GM21528 (cell line): Measurements from ENCODE around the gene PACSIN2.

Experiments used
- ATAC-seq: cut with Tn5 transposase; IDR thresholded peaks from one replicate; pipeline ENCODE4 v1.9.1; 2021; ENCODE audit warnings: mild to moderate bottlenecking, moderate library complexity; ENCODE audit not compliant: unreplicated experiment, low FRiP score

PACSIN2 gene

DNA sequence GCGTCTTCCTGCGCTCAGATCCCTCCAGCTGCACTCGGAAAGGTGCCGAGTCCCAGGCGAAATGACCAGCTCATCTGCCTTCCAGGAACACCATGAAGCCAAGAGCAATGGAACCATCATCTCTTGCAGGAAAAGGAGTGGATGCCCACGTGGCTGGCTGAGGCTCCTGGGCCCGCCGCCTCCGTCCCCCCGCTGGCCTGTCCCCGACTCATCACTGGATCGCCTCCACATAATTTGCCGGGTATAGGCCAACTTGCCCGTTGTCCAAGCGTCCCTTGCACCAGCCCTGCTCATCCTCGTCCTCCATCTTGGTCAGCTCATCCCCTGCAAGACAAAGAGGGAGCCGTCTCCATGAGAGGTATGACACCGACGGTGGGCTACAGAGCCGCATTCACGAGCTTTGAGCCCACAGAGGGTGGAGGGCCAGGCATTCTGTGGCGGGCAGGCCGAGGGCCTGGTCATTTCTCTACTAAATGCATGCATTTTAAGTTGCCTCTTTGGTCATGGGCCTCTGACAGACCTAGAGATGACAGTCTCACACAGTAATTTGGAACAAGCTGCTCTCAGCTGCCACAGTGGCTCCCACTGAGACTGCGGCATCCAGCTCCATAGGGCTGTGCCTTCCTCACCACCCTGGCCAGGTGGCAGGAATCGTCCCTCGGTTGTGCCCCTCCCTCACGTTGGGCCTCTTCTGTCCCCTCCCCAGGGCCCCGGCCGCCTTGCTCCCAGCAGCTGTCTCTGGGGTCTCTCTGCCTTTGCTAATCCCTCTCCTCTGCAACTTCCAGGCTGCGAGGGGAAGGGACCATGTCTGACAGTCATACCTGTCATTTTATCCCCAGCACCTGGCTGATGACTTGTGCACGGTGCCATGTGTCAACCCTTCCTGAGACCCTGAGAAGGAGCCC lies 143.6 kb downstream of the PACSIN2 start:
- ATAC-seq = no peak

DNA sequence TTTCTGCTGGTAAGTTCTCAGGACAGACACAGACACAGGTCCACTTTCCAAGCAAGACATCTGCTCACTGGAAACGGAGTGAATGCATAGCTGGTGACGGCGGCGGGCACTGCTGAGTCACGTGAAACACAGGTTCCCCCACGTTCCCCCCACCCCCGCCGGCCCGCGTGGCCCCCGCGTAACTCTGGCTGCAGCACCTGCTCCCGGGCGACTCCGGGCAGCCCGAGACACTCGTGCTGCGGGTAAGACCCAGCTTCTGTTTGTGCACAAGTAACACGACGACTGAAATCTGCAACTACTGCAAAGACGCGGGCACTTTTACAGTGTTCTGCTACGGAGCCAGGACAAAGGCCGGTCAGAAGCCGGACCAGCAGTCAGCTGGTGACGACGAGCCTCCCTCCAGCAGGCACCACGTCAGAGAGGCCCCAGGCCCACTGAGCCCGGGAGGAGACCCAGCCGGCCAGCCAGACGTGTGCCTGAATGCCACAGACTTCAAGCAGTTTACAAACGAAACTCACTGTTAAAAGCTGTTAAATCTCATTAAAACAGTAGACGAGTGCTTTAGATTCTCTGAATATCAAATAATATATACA lies 145.0 kb downstream of the PACSIN2 start:
- no peak for ATAC-seq

DNA sequence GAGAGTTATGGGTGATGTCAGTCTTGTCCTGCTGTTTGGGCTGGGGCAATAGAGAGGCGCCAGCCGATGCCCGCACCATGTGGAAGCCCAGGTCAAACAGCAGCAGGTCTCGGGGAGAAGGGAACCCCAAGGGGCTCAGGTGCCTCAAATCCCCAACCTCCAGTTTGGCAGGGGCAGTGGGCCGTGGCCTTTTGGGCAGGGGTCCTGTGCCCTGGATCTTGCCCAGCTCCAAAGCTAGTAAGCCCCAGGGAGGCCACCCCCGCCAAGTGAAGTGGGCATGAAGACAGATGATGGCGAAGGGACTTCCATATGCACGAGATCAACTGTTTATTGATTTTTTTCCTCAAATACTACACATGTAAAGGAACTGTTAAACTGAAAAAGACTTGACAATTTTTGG lies 145.5 kb downstream of the PACSIN2 start:
- no peak for ATAC-seq

DNA sequence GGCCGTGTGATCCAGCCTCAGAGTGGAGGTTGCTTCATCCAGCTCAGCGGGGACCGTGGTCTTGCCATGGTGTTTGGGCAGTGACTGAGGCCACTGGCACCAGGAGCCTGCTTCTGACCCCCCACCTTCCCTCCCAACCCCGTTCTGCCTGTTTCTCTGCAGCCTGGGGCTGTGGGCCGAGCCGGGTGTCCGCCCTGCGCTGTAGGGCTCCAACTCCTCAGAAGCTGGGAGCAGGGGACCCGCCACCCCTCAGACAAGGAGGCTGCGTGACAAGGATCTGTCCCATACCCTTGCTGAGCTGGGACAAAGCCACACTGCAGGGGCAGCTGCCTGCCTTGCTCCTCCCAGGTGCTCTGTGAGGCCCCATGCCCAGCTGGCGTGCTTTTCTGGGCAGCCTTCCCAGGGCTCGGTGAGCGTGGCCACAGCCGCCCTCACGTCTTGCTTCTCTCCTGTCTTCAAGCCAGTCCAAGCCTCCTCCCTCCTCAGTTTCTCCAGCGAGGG lies 146.1 kb downstream of the PACSIN2 start:
- ATAC-seq = no peak

DNA sequence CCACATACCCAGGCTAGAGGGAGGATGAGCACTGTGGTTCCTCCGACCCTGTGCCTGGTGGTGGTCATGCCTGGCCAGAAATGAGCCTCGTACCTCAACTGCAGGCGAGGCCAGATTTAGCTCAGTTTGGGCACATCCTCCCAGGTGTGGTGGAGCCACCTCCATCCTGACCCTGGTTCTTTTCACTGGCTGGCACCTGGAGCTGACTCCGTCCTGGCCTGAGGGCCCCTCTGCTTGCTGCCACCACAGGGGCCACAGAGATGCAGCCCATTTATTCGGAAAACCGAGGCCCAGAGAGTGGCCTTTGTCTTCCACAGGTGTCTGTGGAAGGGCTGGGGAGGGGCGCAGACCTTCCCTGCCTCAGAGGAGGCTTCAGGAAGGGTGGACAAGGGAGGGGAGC lies 148.8 kb downstream of the PACSIN2 start:
- no peak for ATAC-seq

DNA sequence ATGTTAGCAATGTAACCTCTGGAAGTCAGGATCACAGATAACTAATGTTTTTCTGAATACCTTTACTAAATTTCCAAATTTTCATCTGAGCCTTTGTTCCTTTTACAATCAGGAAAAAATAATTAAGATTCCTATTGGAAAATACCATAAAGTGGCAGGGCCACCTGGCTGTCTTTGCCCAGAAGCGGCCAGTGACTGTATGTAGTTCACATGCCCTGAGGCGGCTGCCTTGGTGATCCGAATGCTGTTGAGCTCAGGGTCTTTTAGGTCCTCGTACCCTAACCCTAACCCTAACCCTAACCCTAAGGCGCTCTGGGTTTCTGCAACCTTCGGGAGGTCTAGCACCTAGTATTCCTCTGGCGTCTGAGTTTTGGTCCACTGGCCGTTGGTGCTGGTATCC lies 149.4 kb downstream of the PACSIN2 start:
- no peak for ATAC-seq

DNA sequence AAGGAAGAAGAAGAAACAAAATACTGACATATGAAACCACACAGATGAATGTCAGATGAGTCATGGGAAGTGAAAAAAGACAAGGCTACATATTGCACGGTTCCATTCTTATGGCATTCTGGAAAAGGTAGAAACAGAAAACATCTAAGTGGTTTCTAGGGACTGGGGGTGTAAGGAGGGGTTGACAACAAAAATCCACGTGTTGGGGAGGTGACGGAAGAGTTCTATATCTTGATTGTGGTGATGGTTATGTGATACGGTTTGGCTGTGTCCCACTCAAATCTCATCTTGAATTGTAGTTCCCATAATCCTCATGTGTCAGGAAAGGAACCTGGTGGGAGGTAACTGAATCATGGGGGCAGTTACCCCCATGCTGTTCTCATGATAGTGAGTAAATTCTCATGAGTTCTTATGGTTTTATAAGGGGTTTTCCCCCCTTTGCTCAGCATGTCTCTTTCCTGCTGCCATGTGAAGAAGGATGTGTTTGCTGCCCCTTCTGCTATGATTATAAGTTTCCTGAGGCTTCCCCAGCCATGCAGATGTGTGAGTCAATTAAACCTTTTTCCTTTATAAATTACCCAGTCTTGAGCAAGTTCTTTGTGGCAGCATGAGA lies 151.5 kb downstream of the PACSIN2 start:
- ATAC-seq = no peak

DNA sequence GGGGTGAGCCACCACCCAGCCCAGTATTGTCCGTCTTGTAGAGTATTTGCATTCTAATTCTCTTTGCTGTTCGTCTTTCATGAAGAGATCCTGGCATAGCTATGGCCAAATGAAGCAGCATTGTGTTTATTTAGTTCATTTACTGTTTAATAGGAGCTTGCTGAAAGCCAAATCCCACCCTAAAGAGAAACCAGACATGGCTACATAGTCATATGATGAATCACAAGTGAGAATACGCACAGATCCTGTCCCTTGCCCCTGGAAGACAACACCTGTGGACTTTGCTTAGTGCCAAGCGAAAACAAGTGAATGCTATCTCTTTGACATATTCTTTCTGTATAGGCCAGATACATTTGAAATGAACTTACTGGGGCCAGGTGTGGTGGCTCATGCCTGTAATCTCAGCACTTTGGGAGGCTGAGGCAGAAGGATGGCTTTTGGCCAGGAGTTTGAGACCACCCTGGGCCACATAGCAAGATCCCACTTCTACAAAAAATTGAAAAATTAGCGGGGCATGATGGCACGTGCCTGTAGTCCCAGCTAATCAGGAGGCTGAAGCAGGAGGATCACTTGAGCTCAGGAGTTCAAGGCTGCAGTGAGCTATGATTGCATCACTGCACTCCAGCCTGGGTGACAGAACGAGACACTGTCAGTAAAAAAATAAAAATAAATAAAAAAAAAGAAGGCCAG lies 152.8 kb downstream of the PACSIN2 start:
- ATAC-seq = no peak

DNA sequence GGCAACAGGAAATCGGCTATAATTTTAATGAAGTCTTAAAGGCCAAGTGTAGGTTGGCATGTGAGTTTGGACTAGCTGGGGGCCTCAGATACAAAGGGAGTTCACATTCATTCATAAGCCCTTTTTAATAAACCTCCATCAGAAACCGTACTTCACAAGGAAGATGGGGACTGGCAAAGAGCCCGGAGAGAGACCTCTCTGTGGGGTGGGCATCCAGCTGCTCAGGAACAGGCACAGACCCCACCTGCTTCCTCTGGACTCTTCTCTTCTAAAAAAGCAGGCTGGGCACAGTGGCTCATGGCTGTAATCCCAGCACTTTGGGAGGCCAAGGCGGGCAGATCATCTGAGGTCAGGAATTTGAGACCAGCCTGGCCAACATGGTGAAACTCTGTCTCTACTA lies 154.0 kb downstream of the PACSIN2 start:
- ATAC-seq = no peak

DNA sequence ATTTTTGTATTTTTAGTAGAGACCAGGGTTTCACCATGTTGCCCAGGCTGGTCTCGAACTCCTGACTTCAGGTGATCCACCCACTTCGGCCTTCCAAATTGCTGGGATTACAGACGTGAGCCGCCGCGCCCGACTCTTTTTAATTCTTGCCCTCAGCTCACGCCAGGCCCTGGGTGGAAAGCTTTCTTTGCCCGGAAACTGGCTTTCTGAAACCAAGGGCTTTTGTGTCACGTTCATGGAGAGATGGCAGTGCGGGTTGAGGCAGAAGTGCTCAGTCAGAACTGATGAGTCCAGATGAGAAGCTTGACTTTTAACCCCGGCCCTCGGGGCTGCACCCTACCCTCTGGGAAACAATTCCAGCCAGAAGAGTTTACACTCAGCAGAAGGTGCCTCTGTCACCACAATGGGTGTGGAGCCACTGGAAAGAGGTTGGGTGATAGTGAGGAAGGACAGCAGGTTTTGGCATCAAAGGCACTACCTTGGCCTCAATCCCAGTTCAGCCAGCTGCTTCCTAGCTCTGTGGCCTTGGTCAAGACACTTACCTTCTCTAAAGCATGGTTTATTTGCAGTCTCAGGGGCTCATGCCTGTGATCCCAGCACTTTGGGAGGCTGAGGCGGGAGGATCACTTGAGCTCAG lies 157.0 kb downstream of the PACSIN2 start:
- ATAC-seq = no peak

DNA sequence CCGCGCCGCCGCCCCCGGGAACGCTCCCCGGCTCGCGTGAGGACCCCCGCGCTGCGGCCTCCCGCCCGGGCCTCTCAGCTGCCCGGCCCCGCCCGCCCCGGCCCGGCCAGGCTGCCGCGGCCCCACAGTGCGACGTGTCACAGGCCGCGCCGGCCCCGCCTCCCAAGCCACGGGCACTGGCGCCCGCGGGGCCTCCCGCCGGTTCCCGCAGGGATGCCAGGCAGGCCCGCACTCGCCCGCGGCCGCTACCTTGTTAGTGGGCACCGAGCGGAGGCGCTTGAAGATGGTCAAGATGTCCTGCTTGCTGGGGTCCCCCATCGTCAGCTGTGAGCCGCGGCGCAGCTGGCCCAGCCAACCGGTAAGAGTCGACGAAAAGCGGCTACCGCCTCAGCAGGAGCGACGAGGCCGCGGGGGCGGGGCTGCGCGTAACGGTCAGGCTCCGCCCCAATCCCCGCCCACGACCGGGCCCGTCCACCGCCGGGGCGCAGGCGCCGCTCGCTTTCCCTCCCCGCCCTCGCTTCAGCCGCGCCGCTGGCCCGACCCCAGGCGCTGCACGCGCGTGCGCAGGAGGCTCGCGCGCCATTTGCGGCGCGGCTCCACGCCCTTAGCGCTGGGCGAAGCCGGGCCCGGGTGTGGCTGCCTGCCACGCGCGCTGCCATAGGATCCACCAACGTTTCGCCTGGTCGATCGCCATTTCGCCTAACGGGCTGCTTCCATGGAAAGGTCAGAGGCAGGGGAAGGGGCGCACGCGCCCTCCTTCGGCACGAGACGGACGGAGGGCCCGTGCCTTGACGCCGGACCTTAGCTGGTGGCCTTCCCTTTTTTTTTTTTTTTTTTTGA lies 157.9 kb downstream of the PACSIN2 start, which contains the start of gene ARFGAP3:
Gene ARFGAP3, minus strand, starts transcription at position 409 of the 840 bp plus-strand sequence. Its CDS starts 91 bp downstream, at position 318.
- peak; percentile 80 for ATAC-seq

DNA sequence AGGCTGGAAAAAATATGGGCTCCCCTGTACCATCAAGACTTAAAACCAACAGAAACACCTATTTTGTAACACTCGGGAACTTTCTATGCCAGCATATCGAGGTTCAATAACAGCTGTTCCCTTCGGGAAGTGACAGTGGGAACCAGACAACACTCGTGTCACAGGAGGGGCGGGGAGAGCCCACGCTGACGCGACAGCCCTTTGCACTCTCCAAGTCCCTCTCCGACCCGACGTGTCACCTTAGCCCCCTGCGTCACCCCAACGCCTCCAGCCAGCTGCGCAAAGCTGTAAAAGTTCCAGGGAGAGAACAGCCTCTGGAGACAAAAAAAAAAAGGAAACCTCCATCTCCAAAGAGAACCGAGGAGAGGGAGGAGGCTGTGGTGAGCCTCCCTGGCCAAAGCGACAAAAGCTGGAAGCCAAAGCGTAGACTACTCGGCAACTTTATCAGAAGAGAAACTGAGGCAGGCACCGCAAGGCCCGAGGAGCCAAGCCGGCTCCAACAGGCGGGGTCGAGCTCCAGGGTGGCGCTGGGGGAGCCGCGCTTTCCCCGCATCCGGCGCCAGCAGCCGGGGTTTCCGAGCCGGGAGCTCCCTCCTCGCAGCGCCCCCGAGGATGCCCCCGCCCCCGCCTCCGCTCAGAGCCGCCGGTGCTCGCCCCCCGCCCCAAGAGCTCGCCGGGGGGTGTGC lies 158.6 kb downstream of the PACSIN2 start:
- ATAC-seq = peak; percentile 15

DNA sequence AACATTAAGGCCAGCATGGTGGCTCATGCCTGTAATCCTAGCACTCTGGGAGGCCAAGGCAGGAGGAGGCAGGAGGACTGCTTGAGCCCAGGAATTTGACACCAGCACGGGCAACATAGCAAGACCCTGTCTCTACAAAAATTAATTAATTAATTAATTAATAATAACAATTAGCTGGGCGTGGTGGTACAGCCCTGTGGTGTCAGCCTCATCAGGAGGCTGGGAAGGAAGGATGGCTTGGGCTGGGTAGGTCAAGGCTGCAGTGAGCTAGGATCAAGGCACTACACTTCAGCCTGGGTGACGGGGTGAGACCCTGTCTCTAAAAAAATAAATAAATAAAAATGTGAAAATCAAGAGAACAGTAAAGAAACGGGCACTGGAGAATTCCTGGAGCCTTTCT lies 159.2 kb downstream of the PACSIN2 start:
- ATAC-seq = no peak

DNA sequence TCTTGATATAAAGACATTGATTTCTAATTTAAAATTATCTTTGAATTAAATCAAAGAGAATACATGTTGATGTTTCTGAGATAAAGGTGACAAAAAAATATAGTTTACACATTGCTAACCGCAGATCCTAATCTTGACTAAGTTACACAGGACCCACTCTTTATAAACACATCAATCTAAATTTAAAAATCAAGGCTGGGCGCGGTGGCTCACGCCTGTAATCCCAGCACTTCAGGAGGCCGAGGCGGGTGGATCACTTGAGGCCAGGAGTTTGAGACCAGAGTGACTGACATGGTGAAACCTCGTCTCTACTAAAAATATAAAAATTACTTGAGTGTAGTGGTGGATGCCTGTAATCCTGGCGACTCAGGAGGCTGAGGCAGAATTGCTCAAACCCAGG lies 159.7 kb downstream of the PACSIN2 start:
- ATAC-seq = no peak

DNA sequence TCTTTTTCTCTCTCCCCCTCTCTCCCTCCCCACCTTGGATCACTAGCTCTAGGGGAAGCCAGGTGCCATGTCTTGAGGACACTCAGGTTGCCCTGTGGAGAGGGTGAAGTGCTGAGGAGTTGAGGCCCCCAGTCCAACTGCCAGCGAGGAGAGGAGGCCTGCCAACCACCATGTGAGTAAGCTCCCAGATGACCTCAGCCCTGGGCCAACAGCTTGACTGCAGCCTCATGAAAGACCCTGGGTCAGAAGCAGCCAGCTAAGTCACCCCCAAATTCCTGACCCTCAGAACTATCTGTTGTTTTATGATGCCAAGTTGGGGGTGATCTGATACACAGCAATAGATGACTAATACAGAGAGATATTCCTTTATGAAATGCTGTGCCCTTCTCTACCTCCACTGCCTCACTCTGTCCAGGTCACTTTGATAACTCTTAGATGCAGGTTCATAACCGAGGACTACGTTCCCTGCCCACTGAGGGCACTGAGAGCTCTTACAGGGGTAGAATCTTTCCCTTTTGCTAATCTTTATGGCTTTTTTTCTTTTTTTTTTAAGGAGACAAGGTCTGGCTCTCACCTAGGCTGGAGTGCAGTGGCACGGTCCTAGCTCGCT lies 165.9 kb downstream of the PACSIN2 start:
- ATAC-seq = no peak

DNA sequence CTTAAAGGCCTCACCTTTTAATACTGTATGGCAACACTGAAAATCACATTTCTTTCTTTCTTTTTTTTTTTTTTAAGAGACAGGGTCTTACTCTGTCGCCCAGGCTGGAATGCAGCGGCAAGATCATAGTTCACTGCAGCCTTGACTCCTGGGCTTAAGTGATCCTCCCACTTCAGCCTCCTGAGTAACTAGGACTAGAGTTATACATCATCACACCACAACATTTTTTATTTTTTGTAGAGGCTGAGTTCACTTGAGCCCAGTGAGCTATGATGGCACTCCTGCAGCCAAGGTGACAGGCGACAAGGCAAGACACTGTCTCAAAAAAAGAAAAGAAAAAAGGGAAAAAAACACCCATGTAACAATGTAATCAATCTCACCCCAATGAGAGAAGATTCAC lies 167.8 kb downstream of the PACSIN2 start:
- ATAC-seq = no peak

DNA sequence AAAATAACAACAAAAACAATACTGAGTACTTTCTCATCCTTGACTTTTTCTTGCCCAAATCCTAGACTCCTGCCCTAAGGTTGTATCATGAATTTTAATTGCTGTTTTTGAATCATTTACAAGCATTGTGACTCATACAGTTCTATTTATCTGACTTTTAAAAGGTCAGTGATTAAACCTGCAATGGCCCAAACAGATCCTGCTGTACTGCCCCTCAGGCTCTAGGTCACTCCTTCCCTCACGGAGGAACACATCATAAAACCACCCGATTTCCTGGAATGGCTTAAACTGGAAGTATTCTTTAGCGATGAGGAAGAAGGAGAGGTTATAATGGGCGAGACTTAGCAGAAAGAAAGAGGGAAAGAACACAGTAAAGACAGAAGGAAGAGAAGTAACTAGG lies 170.2 kb downstream of the PACSIN2 start:
- no peak for ATAC-seq

DNA sequence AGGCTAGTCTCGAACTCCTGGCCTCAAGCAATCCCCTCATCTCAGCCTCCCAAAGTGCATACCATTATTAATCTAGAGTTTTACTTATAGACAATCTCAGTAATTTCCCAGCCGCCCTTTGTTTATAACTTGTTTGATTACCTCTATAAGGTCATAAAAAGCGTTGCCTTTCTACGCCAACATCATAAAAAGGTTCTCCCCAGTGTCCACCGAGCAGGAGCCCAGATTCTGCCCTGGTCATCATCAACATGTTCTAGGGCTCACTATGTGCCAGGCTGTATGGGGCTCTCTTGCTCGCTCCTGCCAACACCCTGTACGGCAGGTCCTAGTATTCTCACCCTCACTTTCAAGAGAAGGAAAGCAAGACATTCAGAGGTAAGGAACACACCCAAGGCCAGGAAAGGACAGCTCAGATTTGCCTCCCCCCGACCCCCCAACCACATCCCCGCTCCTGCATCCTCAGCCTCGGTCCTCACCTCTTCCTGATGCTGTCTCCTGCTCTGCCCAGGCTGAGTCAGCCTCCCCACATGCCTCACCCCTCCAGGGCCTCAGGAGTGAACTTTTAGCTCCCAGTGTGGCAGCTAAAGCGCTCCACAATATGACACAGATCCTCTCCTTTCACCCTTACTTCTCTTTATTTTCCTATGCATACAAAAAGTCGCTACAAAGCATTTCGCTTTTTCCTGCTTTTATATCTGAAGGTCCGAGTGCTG lies 172.1 kb downstream of the PACSIN2 start:
- no peak for ATAC-seq
